Measurements from ENCODE around the gene ADAMTSL3.
"Not testable (repeated sequence)": the region's sequence is repeated elsewhere in the genome, so short reads cannot be mapped to it uniquely, and the experiment has no call there.

Gene ADAMTSL3

DNA sequence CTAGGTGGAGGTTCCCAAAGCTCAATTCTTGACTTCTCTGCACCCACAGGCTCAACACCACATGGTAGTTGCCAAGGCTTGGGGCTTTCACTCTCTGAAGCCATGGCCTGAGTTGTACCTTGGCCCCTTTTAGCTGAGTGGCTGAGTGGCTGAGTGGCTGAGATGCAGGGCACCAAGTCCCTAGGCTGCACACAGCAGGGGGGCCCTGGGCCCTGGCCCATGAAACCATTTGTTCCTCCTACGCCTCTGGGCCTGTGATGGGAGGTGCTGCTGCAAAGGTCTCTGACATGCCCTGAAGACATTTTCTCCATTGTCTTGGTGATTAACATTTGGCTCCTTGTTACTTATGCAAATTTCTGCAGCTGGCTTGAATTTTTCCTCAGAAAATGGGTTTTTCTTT lies 103.4 kb downstream of the ADAMTSL3 start:
- not testable (repeated sequence) for H3K36me3 ChIP-seq (ENCODE audit: control insufficient read depth, insufficient read depth, low read length); H3K23ac ChIP-seq (ENCODE audit: low read length); H3K18ac ChIP-seq (ENCODE audit: low read length); DNase-seq; H2BK120ac ChIP-seq (ENCODE audit: low read depth, low read length); H4K5ac ChIP-seq (ENCODE audit: low read length); H3K27ac ChIP-seq (ENCODE audit: low read depth, low read length); H2AK5ac ChIP-seq (ENCODE audit: low read length); H3K56ac ChIP-seq (ENCODE audit: low read length); H3K4me1 ChIP-seq (ENCODE audit: control insufficient read depth, low read depth, low read length); H4K8ac ChIP-seq (ENCODE audit: low read depth, low read length); H3K4ac ChIP-seq (ENCODE audit: low read depth, low read length); H3K27me3 ChIP-seq (ENCODE audit: insufficient read depth, low read length, poor library complexity); H2BK5ac ChIP-seq (ENCODE audit: low read length); H3K4me3 ChIP-seq (ENCODE audit: low read length); H3K79me2 ChIP-seq (ENCODE audit: control insufficient read depth, insufficient read depth, low read length); H3K79me1 ChIP-seq (ENCODE audit: low read length); H3K9ac ChIP-seq (ENCODE audit: low read length); H3K4me2 ChIP-seq (ENCODE audit: low read length); H2BK15ac ChIP-seq (replicated peaks; ENCODE audit: low read depth)
- WGBS (ENCODE audit: extremely low coverage, insufficient coverage, low lambda C conversion rate) = no CpG with 5 or more reads among the region's 1 CpG

DNA sequence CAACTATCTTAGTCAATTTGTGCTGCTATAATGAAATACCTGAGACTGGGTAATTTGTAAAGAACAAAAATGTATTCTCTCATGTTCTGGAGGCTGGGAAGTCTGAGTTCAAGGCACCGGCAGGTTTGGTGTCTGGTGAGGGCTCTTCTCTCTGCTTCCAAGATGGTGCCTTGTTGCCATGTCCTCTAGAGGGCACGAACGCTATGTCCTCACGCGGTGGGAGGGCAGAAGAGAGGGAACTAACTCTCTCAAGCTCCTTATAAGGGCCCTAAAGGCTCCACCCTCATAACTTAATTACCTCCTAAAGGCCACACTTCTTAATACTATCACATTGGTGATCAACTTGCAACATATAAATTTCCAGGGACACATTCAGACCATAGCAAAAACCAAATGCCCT lies 108.4 kb downstream of the ADAMTSL3 start:
- Histone ChIP-seq H3K27ac (ENCODE audit: low read depth, low read length) (no peak overlapping the region), H2BK120ac (ENCODE audit: low read depth, low read length) (no peak overlapping the region), H3K4me2 (ENCODE audit: low read length) (no peak overlapping the region), H3K4ac (ENCODE audit: low read depth, low read length) (no peak overlapping the region), H3K4me1 (ENCODE audit: control insufficient read depth, low read depth, low read length) (no peaks in the 10 kb centered on the region), H2BK15ac (replicated peaks; ENCODE audit: low read depth) (no peak overlapping the region), H2AK5ac (ENCODE audit: low read length) (no peak overlapping the region), H3K23ac (ENCODE audit: low read length) (no peak overlapping the region), H2BK5ac (ENCODE audit: low read length) (no peak overlapping the region), H3K56ac (ENCODE audit: low read length) (no peak overlapping the region), H3K4me3 (ENCODE audit: low read length) (no peak overlapping the region), H4K8ac (ENCODE audit: low read depth, low read length) (no peak overlapping the region), H3K79me2 (ENCODE audit: control insufficient read depth, insufficient read depth, low read length) (no peaks in the 10 kb centered on the region), H3K79me1 (ENCODE audit: low read length) (no peaks in the 10 kb centered on the region), H3K27me3 (ENCODE audit: insufficient read depth, low read length, poor library complexity) (no peaks in the 10 kb centered on the region), H3K18ac (ENCODE audit: low read length) (no peak overlapping the region), H3K9ac (ENCODE audit: low read length) (no peak overlapping the region), H4K5ac (ENCODE audit: low read length) (no peak overlapping the region), H3K36me3 (ENCODE audit: control insufficient read depth, insufficient read depth, low read length) (no peaks in the 10 kb centered on the region)
- WGBS (ENCODE audit: extremely low coverage, insufficient coverage, low lambda C conversion rate) = no CpG with 5 or more reads among the region's 5 CpGs
- DNase-seq = no peak

DNA sequence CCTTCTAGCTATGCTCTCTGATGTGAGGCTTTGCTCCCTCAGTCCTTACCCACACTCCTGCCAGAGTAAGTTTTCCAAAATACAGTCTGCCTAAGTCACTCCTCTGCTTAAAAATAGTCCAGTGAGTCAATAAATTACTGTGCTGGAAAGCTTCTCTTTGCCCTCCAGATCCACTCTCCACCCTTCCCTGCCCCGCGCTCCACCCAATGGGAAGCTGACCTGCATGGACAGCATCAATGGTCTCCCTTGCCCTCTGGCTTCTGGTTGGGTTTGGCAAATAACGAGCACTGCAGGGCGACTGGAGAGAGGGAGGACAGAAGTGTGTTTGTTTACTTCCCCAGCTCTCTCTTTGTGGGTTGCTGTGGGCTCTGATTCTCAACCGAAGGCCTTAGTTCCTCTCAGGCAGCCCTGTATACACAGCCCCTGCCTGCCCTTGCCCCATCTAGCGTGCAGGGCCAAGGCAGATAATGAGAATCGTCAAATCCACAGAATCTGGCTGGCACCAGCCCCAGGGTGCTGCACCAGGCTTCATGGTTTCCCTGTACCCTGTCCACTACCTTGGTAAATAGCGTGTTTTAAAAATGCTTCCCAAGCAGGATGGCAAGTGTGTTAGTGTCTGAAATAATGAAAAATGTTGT lies 110.4 kb downstream of the ADAMTSL3 start:
- Histone ChIP-seq H3K4me1 (ENCODE audit: control insufficient read depth, low read depth, low read length) (no peaks in the 10 kb centered on the region), H3K4ac (ENCODE audit: low read depth, low read length) (no peak overlapping the region), H3K56ac (ENCODE audit: low read length) (no peak overlapping the region), H3K4me3 (ENCODE audit: low read length) (no peak overlapping the region), H3K27ac (ENCODE audit: low read depth, low read length) (no peak overlapping the region), H4K8ac (ENCODE audit: low read depth, low read length) (no peak overlapping the region), H3K9ac (ENCODE audit: low read length) (no peak overlapping the region), H3K79me2 (ENCODE audit: control insufficient read depth, insufficient read depth, low read length) (no peaks in the 10 kb centered on the region), H2BK120ac (ENCODE audit: low read depth, low read length) (no peak overlapping the region), H2BK5ac (ENCODE audit: low read length) (no peak overlapping the region), H3K18ac (ENCODE audit: low read length) (no peak overlapping the region), H3K23ac (ENCODE audit: low read length) (no peak overlapping the region), H3K36me3 (ENCODE audit: control insufficient read depth, insufficient read depth, low read length) (no peaks in the 10 kb centered on the region), H4K5ac (ENCODE audit: low read length) (no peak overlapping the region), H3K79me1 (ENCODE audit: low read length) (no peaks in the 10 kb centered on the region), H2AK5ac (ENCODE audit: low read length) (no peak overlapping the region), H3K4me2 (ENCODE audit: low read length) (no peak overlapping the region), H2BK15ac (replicated peaks; ENCODE audit: low read depth) (no peak overlapping the region), H3K27me3 (ENCODE audit: insufficient read depth, low read length, poor library complexity) (no peaks in the 10 kb centered on the region)
- no CpG with 5 or more reads among the region's 8 CpGs for WGBS (ENCODE audit: extremely low coverage, insufficient coverage, low lambda C conversion rate)
- DNase-seq = no peak

DNA sequence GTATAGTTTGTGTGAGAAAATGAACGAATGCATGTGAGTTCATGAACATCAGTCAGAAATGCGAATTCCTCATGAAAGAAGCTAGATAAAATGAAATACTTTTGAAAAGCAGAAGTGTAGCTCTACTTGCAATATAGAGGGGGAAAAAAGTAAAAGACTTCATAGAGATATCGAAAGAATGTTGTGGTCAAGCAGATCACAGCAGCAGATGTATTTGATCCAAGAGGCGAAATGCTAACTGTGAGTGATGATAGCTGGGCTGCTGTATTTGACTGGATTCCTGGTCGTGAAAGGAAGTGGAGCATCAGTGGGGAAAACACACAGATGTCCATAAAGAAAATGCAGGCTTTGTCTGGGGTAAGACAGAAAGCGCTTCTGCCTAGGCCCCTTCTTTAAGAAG lies 112.4 kb downstream of the ADAMTSL3 start:
- Histone ChIP-seq H3K23ac (ENCODE audit: low read length) (no peak overlapping the region), H3K4me2 (ENCODE audit: low read length) (no peak overlapping the region), H2BK15ac (replicated peaks; ENCODE audit: low read depth) (no peak overlapping the region), H2BK120ac (ENCODE audit: low read depth, low read length) (no peak overlapping the region), H3K79me2 (ENCODE audit: control insufficient read depth, insufficient read depth, low read length) (no peaks in the 10 kb centered on the region), H3K4me3 (ENCODE audit: low read length) (no peak overlapping the region), H3K27ac (ENCODE audit: low read depth, low read length) (no peak overlapping the region), H4K5ac (ENCODE audit: low read length) (no peak overlapping the region), H3K9ac (ENCODE audit: low read length) (no peak overlapping the region), H3K36me3 (ENCODE audit: control insufficient read depth, insufficient read depth, low read length) (no peaks in the 10 kb centered on the region), H3K56ac (ENCODE audit: low read length) (no peak overlapping the region), H3K27me3 (ENCODE audit: insufficient read depth, low read length, poor library complexity) (no peaks in the 10 kb centered on the region), H3K79me1 (ENCODE audit: low read length) (no peaks in the 10 kb centered on the region), H2BK5ac (ENCODE audit: low read length) (no peak overlapping the region), H2AK5ac (ENCODE audit: low read length) (no peak overlapping the region), H3K4me1 (ENCODE audit: control insufficient read depth, low read depth, low read length) (no peaks in the 10 kb centered on the region), H4K8ac (ENCODE audit: low read depth, low read length) (no peak overlapping the region), H3K4ac (ENCODE audit: low read depth, low read length) (no peak overlapping the region), H3K18ac (ENCODE audit: low read length) (no peak overlapping the region)
- no CpG with 5 or more reads among the region's 6 CpGs for WGBS (ENCODE audit: extremely low coverage, insufficient coverage, low lambda C conversion rate)
- DNase-seq = no peak

DNA sequence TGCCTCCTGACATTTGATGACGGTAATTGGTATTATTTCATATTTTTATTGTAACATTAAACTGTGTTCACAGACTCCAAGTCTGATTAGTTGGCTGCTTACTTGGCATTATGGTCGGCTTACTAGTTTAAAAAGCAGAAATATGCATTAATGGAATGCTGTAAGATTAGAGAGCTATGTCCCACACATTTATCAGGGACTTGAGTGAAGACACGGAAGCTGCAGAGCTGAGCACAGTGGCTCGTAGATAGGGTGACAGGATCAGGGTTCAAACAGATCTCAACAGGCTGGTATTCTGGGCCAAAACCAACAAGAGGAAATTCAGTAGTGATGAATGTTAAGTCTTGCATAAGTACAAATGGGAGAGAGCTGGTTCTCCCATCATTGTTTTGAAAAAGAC lies 113.8 kb downstream of the ADAMTSL3 start:
- Histone ChIP-seq H3K4me1 (ENCODE audit: control insufficient read depth, low read depth, low read length) (no peaks in the 10 kb centered on the region), H3K56ac (ENCODE audit: low read length) (no peak overlapping the region), H3K18ac (ENCODE audit: low read length) (no peak overlapping the region), H3K27me3 (ENCODE audit: insufficient read depth, low read length, poor library complexity) (no peaks in the 10 kb centered on the region), H3K4ac (ENCODE audit: low read depth, low read length) (no peak overlapping the region), H4K5ac (ENCODE audit: low read length) (no peak overlapping the region), H3K36me3 (ENCODE audit: control insufficient read depth, insufficient read depth, low read length) (no peaks in the 10 kb centered on the region), H4K8ac (ENCODE audit: low read depth, low read length) (no peak overlapping the region), H2BK5ac (ENCODE audit: low read length) (no peak overlapping the region), H3K4me3 (ENCODE audit: low read length) (no peak overlapping the region), H2BK120ac (ENCODE audit: low read depth, low read length) (no peak overlapping the region), H3K79me2 (ENCODE audit: control insufficient read depth, insufficient read depth, low read length) (no peaks in the 10 kb centered on the region), H3K27ac (ENCODE audit: low read depth, low read length) (no peak overlapping the region), H3K79me1 (ENCODE audit: low read length) (no peaks in the 10 kb centered on the region), H3K4me2 (ENCODE audit: low read length) (no peak overlapping the region), H3K23ac (ENCODE audit: low read length) (no peak overlapping the region), H3K9ac (ENCODE audit: low read length) (no peak overlapping the region), H2AK5ac (ENCODE audit: low read length) (no peak overlapping the region), H2BK15ac (replicated peaks; ENCODE audit: low read depth) (no peak overlapping the region)
- no peak for DNase-seq
- no CpG with 5 or more reads among the region's 4 CpGs for WGBS (ENCODE audit: extremely low coverage, insufficient coverage, low lambda C conversion rate)

DNA sequence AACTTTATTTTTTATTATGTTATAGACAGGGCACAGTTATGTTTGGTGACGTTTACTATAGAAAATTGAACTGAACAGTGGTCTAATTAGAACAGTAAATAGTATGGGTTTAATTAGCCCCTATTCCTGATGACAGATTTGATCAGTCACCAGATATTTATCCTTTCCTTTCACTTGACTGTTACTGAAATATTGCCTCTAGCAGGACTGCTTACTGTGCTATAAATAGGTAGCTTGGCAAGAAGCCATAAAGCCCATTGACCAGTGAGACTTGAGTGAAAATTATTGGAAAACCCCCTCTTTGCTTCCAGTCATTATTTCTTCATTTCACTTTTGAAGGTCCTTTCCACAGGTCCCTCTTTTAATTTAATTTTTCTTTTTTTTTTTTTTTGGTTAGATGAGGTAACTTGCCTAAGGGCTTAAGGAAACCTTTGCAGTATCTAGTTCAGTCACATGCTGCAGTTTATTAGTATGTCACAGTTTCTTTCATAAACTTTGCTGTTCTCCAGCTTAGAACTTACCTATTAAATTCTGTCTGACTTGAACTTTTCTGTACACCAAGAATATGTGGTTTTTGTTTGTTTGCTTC lies 115.6 kb downstream of the ADAMTSL3 start:
- Histone ChIP-seq H3K4ac (ENCODE audit: low read depth, low read length) (no peak overlapping the region), H3K36me3 (ENCODE audit: control insufficient read depth, insufficient read depth, low read length) (no peaks in the 10 kb centered on the region), H3K9ac (ENCODE audit: low read length) (no peak overlapping the region), H2AK5ac (ENCODE audit: low read length) (no peak overlapping the region), H3K4me3 (ENCODE audit: low read length) (no peak overlapping the region), H3K18ac (ENCODE audit: low read length) (no peak overlapping the region), H2BK5ac (ENCODE audit: low read length) (no peak overlapping the region), H4K5ac (ENCODE audit: low read length) (no peak overlapping the region), H3K23ac (ENCODE audit: low read length) (no peak overlapping the region), H2BK120ac (ENCODE audit: low read depth, low read length) (no peak overlapping the region), H2BK15ac (replicated peaks; ENCODE audit: low read depth) (no peak overlapping the region), H3K56ac (ENCODE audit: low read length) (no peak overlapping the region), H3K79me2 (ENCODE audit: control insufficient read depth, insufficient read depth, low read length) (no peaks in the 10 kb centered on the region), H4K8ac (ENCODE audit: low read depth, low read length) (no peak overlapping the region), H3K4me2 (ENCODE audit: low read length) (no peak overlapping the region), H3K79me1 (ENCODE audit: low read length) (no peaks in the 10 kb centered on the region), H3K27ac (ENCODE audit: low read depth, low read length) (no peak overlapping the region), H3K27me3 (ENCODE audit: insufficient read depth, low read length, poor library complexity) (no peaks in the 10 kb centered on the region), H3K4me1 (ENCODE audit: control insufficient read depth, low read depth, low read length) (no peaks in the 10 kb centered on the region)
- DNase-seq = no peak
- WGBS (ENCODE audit: extremely low coverage, insufficient coverage, low lambda C conversion rate) = no CpG with 5 or more reads among the region's 1 CpG
